HG03439 (cell line): ENCODE measurements around the gene TBC1D12.
"Not testable (repeated sequence)": the region's sequence is repeated elsewhere in the genome, so short reads cannot be mapped to it uniquely, and the experiment has no call there.

Experiments used
- ATAC-seq: cut with Tn5 transposase; IDR thresholded peaks from one replicate; pipeline ENCODE4 v1.9.1; 2021; ENCODE audit warnings: mild to moderate bottlenecking, moderate library complexity; ENCODE audit not compliant: unreplicated experiment

TBC1D12 gene

GRCh38 chr10:94450782-94451181 lies 48.4 kb downstream of the TBC1D12 start:
- ATAC-seq: no peak

GRCh38 chr10:94451883-94452519 lies 49.7 kb downstream of the TBC1D12 start:
- ATAC-seq: no peak

GRCh38 chr10:94456942-94457341 lies 54.6 kb downstream of the TBC1D12 start:
- ATAC-seq: no peak

GRCh38 chr10:94459385-94459784 lies 57.0 kb downstream of the TBC1D12 start:
- no peak for ATAC-seq

GRCh38 chr10:94461503-94461902 lies 59.2 kb downstream of the TBC1D12 start:
- no peak for ATAC-seq

GRCh38 chr10:94462130-94462529 lies 59.8 kb downstream of the TBC1D12 start:
- ATAC-seq: no peak

GRCh38 chr10:94465684-94466083 lies 63.3 kb downstream of the TBC1D12 start:
- ATAC-seq: no peak

- no peak for ATAC-seq
Measured at GRCh38 chr10:94481410-94481809, 79.1 kb downstream of the TBC1D12 start.

GRCh38 chr10:94483970-94484369 lies 81.6 kb downstream of the TBC1D12 start:
- no peak for ATAC-seq

- no peak for ATAC-seq
Measured at GRCh38 chr10:94485094-94485493, 82.8 kb downstream of the TBC1D12 start.

GRCh38 chr10:94487575-94487974 lies 85.2 kb downstream of the TBC1D12 start:
- no peak for ATAC-seq

GRCh38 chr10:94489107-94489506 lies 86.8 kb downstream of the TBC1D12 start:
- no peak for ATAC-seq

GRCh38 chr10:94489976-94490788 lies 87.8 kb downstream of the TBC1D12 start:
- no peak for ATAC-seq

GRCh38 chr10:94490789-94491039 lies 88.4 kb downstream of the TBC1D12 start:
- no peak for ATAC-seq

GRCh38 chr10:94493463-94493862 lies 91.1 kb downstream of the TBC1D12 start:
- no peak for ATAC-seq

- peak; percentile 80 for ATAC-seq
Measured at GRCh38 chr10:94496010-94496409, 93.7 kb downstream of the TBC1D12 start.

GRCh38 chr10:94496646-94497045 lies 94.3 kb downstream of the TBC1D12 start:
- no peak for ATAC-seq

GRCh38 chr10:94500063-94500462 lies 97.7 kb downstream of the TBC1D12 start:
- ATAC-seq: no peak

GRCh38 chr10:94521276-94522250 lies 119.2 kb downstream of the TBC1D12 start:
- ATAC-seq: no peak

GRCh38 chr10:94524146-94524545 lies 121.8 kb downstream of the TBC1D12 start:
- no peak for ATAC-seq

- no peak for ATAC-seq
Measured at GRCh38 chr10:94524711-94525110, 122.4 kb downstream of the TBC1D12 start.

GRCh38 chr10:94531550-94531949 lies 129.2 kb downstream of the TBC1D12 start:
- ATAC-seq: not testable (repeated sequence)
